ENCODE results near the gene PPP3CA. TPM values are rescaled to one million over a fixed set of nuclear protein-coding genes. Genes with fewer than 3 reads are reported as not detected.
A peak's percentile ranks its signal among the peaks of the same experiment; 100 is the strongest.

PPP3CA gene
- total RNA-seq, 1 experiment from 2014 or later = 133 TPM

- TF ChIP-seq CBX3 (IDR thresholded peaks at IDR 0.05; ENCODE audit: low read depth) (no peak), CTCF (IDR thresholded peaks at IDR 0.05 in 2 of 3, conservative IDR thresholded peaks at IDR 0.05 in 1 of 3; ENCODE audit: borderline replicate concordance in 1 of 3, insufficient read depth in 1 of 3, low read depth in 2 of 3, low read length in 2 of 3) (no peak), RAD21 (IDR thresholded peaks at IDR 0.05; ENCODE audit: low read depth) (no peak)
Measured at GRCh38 chr4:101211146-101211553, 136.2 kb downstream of the PPP3CA start (continued).

GRCh38 chr4:101210331-101210730 lies 137.0 kb downstream of the PPP3CA start:
- CTCF ChIA-PET = no interaction called here
- peaks cover 92% of the 10 kb centered on the region for H3K79me2 ChIP-seq (ENCODE audit: insufficient read depth, low read length)
- no peaks in the 10 kb centered on the region for H3K9me2 ChIP-seq (ENCODE audit: insufficient read depth)
- no TSS peak for BruUV-seq (replicated peaks)
- no peak for ATAC-seq
- peak overlapping the region; percentile 68; the same call in 1 of the 2 replicates for H3K27ac ChIP-seq (ENCODE audit: low read depth, low read length)
- POLR2A ChIA-PET = no interaction called here
- no peaks in the 10 kb centered on the region for H3K27me3 ChIP-seq (ENCODE audit: insufficient read depth, low read length)
- H3K4me3 ChIP-seq (replicated peaks in 1 of 2; ENCODE audit: low read depth in 1 of 2, low read length in 2 of 2) = no peak overlapping the region
- H4K20me1 ChIP-seq (ENCODE audit: insufficient read depth) = no peaks in the 10 kb centered on the region
- TF ChIP-seq FOSL1 (IDR thresholded peaks at IDR 0.05; ENCODE audit: low read depth) (no peak), CBX3 (IDR thresholded peaks at IDR 0.05; ENCODE audit: low read depth) (no peak), POLR2AphosphoS5 (IDR thresholded peaks at IDR 0.05; ENCODE audit: low read depth, low read length) (no peak), SRF (IDR thresholded peaks at IDR 0.05; ENCODE audit: low read depth) (no peak), ATF3 (IDR thresholded peaks at IDR 0.05) (no peak), ZNF274 (IDR thresholded peaks at IDR 0.05; ENCODE audit: low read depth, low read length) (no peak), MAX (IDR thresholded peaks at IDR 0.05) (no peak), REST (IDR thresholded peaks at IDR 0.05; ENCODE audit: low read depth) (no peak), EGR1 (IDR thresholded peaks at IDR 0.05; ENCODE audit: low read depth) (no peak), TCF7L2 (IDR thresholded peaks at IDR 0.05; ENCODE audit: borderline replicate concordance, extremely low read depth, insufficient read depth, insufficient read length) (no peak), CEBPB (IDR thresholded peaks at IDR 0.05; ENCODE audit: low read depth) (no peak)
- intact Hi-C loops (cut with micrococcal nuclease) = no loop called here
- RAD21 ChIA-PET (ENCODE audit: low non-redundant PET in 1 of 2, low total read pairs in 2 of 2, uncharacterized antibody in 2 of 2, unreplicated experiment in 2 of 2) = no interaction called here
- DNase-seq (ENCODE audit: low read depth, low spot score) = no peak
- no peak overlapping the region for H3K9ac ChIP-seq (ENCODE audit: low read length)
- no peaks in the 10 kb centered on the region for H3K9me3 ChIP-seq (ENCODE audit: control insufficient read depth in 1 of 2, insufficient read depth in 1 of 2, low read depth in 1 of 2, low read length in 2 of 2)
- H3K4me2 ChIP-seq (ENCODE audit: low read length) = no peak overlapping the region
- peaks cover 16 to 29% of the 10 kb centered on the region in 2 experiments for H3K4me1 ChIP-seq (ENCODE audit: control insufficient read depth in 1 of 2, insufficient read depth in 2 of 2, low read length in 2 of 2)
- no peaks in the 10 kb centered on the region for H3K36me3 ChIP-seq (ENCODE audit: control insufficient read depth in 1 of 2, insufficient read depth in 2 of 2, low read length in 2 of 2)
- H2AFZ ChIP-seq (ENCODE audit: low read depth, low read length, poor library complexity, severe bottlenecking) = no peak overlapping the region

Data from HCT116 (cell line).